ENCODE data around the gene CDH4.

CDH4 gene

DNA sequence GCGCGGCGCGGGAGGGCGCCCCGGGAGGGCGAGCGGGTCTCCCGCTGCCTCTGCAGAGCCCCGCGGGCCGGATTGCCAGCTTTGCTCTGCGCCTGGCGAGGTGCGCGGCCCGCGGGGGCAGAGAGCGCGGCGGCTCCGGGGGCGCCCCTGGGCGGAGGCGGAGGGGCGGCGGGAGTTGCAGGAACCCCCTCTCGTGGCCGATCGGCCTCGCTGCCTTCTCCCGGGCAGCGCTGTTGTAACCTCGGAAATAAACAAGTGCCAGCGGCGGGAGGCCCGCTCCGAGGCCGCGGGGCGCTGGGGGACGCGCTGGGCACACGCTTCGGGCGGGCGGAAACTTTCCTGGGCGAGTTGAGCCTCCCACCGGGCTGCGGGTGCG lies 1.2 kb downstream of the CDH4 start:
- no peak for TF ChIP-seq ZFX (IDR thresholded peaks at IDR 0.05; ENCODE audit: borderline replicate concordance)
- TF ChIP-seq, protein P1, sequence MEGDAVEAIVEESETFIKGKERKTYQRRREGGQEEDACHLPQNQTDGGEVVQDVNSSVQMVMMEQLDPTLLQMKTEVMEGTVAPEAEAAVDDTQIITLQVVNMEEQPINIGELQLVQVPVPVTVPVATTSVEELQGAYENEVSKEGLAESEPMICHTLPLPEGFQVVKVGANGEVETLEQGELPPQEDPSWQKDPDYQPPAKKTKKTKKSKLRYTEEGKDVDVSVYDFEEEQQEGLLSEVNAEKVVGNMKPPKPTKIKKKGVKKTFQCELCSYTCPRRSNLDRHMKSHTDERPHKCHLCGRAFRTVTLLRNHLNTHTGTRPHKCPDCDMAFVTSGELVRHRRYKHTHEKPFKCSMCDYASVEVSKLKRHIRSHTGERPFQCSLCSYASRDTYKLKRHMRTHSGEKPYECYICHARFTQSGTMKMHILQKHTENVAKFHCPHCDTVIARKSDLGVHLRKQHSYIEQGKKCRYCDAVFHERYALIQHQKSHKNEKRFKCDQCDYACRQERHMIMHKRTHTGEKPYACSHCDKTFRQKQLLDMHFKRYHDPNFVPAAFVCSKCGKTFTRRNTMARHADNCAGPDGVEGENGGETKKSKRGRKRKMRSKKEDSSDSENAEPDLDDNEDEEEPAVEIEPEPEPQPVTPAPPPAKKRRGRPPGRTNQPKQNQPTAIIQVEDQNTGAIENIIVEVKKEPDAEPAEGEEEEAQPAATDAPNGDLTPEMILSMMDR (IDR thresholded peaks at IDR 0.05): no peak
- no peak overlapping the region for H3K27ac ChIP-seq

DNA sequence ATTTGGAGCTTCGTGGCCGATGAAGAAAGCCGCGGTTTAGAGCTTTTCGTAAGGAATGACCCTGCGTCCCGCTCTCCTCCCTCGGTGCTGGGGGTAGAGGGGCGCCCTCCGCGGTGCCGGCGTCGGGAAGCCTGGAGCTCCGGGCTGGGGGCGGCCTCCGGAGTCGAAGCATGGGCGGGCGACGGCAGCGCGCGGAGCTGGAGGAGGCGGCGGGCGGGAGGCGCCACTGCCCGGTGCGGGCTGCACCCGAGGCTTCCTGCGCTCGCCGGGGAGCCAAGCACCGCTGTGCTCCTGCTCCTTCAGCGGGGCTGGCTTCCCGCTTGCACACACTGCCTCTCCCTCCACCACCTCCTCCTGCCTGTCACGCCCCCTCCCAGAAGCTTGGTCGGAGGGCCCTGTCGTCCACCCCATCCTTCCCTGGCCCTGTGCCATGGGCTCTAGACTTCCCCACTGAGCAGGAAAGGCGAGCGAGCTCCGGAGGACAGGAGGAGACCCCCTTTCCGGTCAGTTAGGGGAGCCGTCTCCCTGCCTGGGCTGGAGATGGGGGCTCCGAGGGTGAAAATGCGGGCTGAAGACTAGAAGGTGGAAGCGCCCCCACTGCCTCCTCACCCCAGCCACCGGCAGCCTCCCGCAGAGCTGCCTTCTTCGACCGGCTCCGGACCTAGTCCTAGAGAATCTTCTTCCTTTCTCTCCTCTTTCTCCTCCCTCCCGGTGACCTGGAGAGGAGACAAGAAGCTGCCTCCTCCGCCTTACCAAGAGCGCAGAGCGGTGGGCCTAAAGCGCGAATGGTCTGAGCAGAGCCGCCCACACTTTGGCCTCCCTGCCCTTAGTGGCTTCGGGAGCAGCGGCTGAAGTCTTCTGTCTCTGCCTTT lies 1.8 kb downstream of the CDH4 start:
- no peak overlapping the region for H3K27ac ChIP-seq
- no peak for TF ChIP-seq ZFX (IDR thresholded peaks at IDR 0.05; ENCODE audit: borderline replicate concordance)
- TF ChIP-seq, protein P1 (IDR thresholded peaks at IDR 0.05): no peak

DNA sequence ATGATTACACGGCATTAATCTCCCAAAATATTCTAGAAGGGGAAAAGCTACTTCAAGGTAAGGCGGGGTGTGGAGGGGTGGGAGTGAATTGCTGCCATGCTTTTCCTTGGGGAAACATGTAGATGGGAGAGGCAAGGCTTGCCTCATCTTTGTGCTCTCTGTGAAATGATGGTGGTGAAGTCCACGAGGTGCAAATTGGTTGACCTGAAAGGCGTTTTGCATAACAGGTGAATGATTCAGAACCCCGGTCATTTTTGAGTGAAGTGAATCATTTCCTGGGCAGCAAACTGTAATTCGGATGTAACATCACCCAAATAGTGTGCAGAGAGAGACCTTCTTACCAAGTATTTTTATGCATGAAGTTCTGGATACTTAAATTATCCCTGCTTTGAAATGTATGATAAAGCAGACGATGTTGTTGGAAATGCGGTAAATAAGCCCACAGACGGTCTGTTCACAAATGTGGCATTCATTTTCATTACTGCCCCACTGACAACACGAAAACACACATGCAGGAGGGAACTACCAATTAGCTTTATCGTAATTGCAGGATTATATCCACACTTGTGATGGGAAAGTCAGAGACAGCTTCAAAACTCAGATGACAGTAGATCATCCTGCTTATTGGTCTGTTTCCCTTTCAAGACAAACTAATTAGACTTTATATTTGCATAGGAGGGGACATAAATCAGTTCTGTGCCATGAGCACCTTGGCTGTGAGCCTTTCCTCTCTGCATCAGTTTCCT lies 3.0 kb downstream of the CDH4 start:
- H3K27ac ChIP-seq: no peak overlapping the region
- TF ChIP-seq, protein P1 (IDR thresholded peaks at IDR 0.05): no peak
- TF ChIP-seq ZFX (IDR thresholded peaks at IDR 0.05; ENCODE audit: borderline replicate concordance): no peak

DNA sequence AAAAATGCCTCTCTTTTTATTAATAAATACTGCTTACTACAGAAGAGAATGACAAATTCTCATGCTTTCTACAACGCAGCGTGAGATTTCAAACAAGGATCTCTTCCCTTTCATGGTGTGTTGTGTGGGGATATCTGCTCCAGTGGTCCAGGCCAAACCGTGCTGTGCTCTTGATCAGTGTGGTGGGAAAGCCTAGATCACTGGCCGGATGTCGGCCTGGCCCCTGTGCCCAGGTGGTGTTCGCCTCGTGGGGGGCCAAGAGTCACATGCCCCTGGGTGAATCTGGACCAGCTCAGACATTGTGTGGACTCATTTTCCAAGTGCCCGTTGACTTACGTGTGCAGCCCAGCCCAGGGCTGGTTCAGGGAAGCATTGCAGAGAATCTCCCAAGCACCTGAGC lies 4.3 kb downstream of the CDH4 start:
- no peak overlapping the region for H3K27ac ChIP-seq

DNA sequence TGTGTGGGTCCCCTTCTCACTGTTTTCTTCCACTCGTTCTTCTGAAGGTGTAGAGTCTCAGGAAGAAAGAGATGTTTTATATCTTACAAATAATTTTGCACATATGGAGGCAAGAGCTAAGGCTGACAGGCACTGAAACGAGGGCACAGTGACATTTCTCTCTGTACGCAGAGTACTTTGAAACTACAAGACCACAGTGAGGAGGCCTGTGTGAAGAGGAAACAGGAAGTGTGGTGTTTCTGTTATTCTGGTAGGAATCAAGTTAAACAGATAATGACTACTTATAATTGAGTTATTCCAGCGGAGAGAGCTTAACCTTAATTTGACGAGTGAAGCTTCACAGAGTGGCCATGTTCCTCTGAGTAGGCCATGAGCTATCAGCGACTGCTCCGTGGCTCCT lies 4.8 kb downstream of the CDH4 start:
- H3K27ac ChIP-seq: no peak overlapping the region
- TF ChIP-seq, protein P1 (IDR thresholded peaks at IDR 0.05): no peak

More for the DNA sequence above, 4.3 kb downstream of the CDH4 start:
- TF ChIP-seq, protein P1 (IDR thresholded peaks at IDR 0.05): no peak
- TF ChIP-seq ZFX (IDR thresholded peaks at IDR 0.05; ENCODE audit: borderline replicate concordance): no peak

DNA sequence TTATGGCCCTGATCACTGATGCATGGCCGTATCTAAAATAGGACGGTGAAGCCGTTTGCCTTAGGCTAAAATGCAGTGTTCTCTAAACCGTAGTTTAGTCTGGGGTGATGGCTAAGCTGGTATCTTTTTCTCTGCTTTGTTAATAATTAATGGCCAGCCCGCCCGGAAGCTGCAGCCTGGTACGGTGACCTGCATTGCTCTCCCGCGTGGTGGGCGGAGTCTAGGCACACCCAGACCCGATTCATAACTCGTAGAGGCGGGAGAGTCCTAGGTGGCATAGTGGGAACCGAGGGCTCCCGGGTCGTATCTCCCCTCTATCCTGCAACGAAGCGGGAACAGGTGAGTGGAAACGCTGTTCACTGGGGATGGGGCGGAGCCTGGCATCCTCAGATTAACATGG lies 5.5 kb downstream of the CDH4 start:
- TF ChIP-seq, protein P1 (IDR thresholded peaks at IDR 0.05): no peak
- TF ChIP-seq ZFX (IDR thresholded peaks at IDR 0.05; ENCODE audit: borderline replicate concordance): no peak
- no peak overlapping the region for H3K27ac ChIP-seq

DNA sequence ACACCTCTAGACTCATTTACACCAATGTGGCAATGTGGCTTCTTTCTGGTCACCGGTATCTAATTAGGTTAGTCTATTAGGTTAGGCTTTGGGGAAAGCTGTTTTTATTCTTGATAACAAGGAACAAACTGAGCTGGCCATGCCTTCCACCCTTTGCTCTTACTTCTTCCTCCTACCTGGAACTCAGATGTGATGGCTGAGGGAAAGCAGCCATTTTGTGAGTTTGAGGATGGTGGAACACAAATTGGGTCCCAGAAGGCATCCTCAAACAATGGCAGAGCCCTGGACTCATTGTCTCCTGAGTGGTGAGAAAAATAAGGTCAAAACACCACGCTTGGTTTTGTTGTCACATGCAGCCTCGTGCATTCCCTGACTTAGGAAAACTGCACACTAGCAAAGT lies 7.7 kb downstream of the CDH4 start:
- TF ChIP-seq ZFX (IDR thresholded peaks at IDR 0.05; ENCODE audit: borderline replicate concordance): no peak
- TF ChIP-seq, protein P1 (IDR thresholded peaks at IDR 0.05): no peak
- no peak overlapping the region for H3K27ac ChIP-seq
